B cell (primary cell): Measurements from ENCODE around the gene SMAD9. TPM values are rescaled to one million over a fixed set of nuclear protein-coding genes. Genes with fewer than 3 reads are reported as not detected.

Source experiments
- ATAC-seq: fragments of 200-7000 bp; cut with Tn5 transposase; one replicate; pipeline ENCODE4 v1.10.0; 2021; ENCODE audit warnings: low read depth, mild to moderate bottlenecking, moderate number of reproducible peaks, moderate library complexity
- CTCF ChIA-PET: fragments of 350-600 bp; sonication (Branson Sonifier 250); formaldehyde crosslinking; loops from one replicate; lab custom pipeline; 2021; ENCODE audit warnings: antibody characterized with exemption, inconsistent platforms; lab: Charles Lee
- POLR2A ChIA-PET: fragments of 350-600 bp; sonication (Branson Sonifier 250); formaldehyde crosslinking; loops from one replicate; lab custom pipeline; 2021; ENCODE audit warnings: antibody characterized with exemption; lab: Charles Lee
- DNase-seq: peaks from one replicate; pipeline ENCODE4 v3.0.0; 2013
- H2AFZ ChIP-seq: 2 replicates; pipeline ENCODE4 v1.6.1; 2012; ENCODE audit warnings: mild to moderate bottlenecking, low read depth, low read length; ENCODE audit not compliant: insufficient read depth, poor library complexity, severe bottlenecking
- H3K27ac ChIP-seq, 2 donors: 1 replicate in 1 of 2; 2 replicates in 1 of 2; pipeline ENCODE4 v1.5.1; 2012 to 2013; ENCODE audit warnings: low read length in 2 of 2, mild to moderate bottlenecking in 2 of 2, moderate library complexity in 1 of 2
- H3K27me3 ChIP-seq, 4 experiments: fragments of 200-600 bp in 1 of 4; sonication (generic) in 1 of 4; replicated peaks in 1 of 4; 1 replicate in 2 of 4; 2 replicates in 2 of 4; pipeline versions ENCODE4 v1.6.1 to v1.7.0; 2013 to 2016; ENCODE audit warnings: low read length in 3 of 4, mild to moderate bottlenecking in 2 of 4, mixed read lengths in 1 of 4, moderate library complexity in 1 of 4; ENCODE audit not compliant: insufficient read depth in 4 of 4, control insufficient read depth in 3 of 4; ENCODE audit errors: control extremely low read depth in 1 of 4
- H3K36me3 ChIP-seq, 2 experiments: replicated peaks in 1 of 2; 1 replicate in 1 of 2; 2 replicates in 1 of 2; pipeline versions ENCODE4 v1.6.1 to v1.7.1; 2013; ENCODE audit warnings: low read length in 1 of 2; ENCODE audit not compliant: insufficient read depth in 2 of 2, control insufficient read depth in 1 of 2; ENCODE audit errors: control extremely low read depth in 1 of 2, extremely low read depth in 1 of 2
- H3K4me1 ChIP-seq, 2 donors: fragments of 200-600 bp in 1 of 2; sonication (generic) in 1 of 2; 1 replicate in 1 of 2; 2 replicates in 1 of 2; pipeline versions ENCODE4 v1.5.1 to v1.6.1; 2013 to 2017; ENCODE audit warnings: low read length in 2 of 2; ENCODE audit not compliant: control insufficient read depth in 2 of 2, insufficient read depth in 2 of 2
- H3K4me2 ChIP-seq: replicated peaks from 2 replicates; pipeline ENCODE3; 2012; ENCODE audit warnings: mild to moderate bottlenecking, low read depth, low read length; ENCODE audit not compliant: poor library complexity, severe bottlenecking
- H3K4me3 ChIP-seq, 5 experiments: fragments of 200-600 bp in 1 of 5; sonication (generic) in 1 of 5; 1 replicate in 3 of 5; 2 replicates in 2 of 5; pipeline versions ENCODE4 v1.5.1 to v1.7.0; 2011 to 2016; ENCODE audit warnings: low read length in 4 of 5, mild to moderate bottlenecking in 4 of 5, low read depth in 2 of 5, control low read depth in 1 of 5, moderate library complexity in 1 of 5; ENCODE audit not compliant: insufficient read depth in 1 of 5; ENCODE audit errors: control extremely low read depth in 1 of 5, extremely low read depth in 1 of 5
- H3K79me2 ChIP-seq: fragments of 200-600 bp; sonication (generic); one replicate; pipeline ENCODE4 v1.6.0; 2016; ENCODE audit warnings: low read length; ENCODE audit not compliant: control insufficient read depth, insufficient read depth
- H3K9ac ChIP-seq: fragments of 200-600 bp; sonication (generic); 2 replicates; pipeline ENCODE4 v1.6.1; 2017; ENCODE audit warnings: mild to moderate bottlenecking, low read length, moderate library complexity
- H3K9me3 ChIP-seq, 3 donors: one replicate each; pipeline versions ENCODE4 v1.6.1 to v1.7.1; 2013; ENCODE audit warnings: low read length in 2 of 3; ENCODE audit not compliant: control insufficient read depth in 2 of 3, insufficient read depth in 1 of 3; ENCODE audit errors: control extremely low read depth in 1 of 3
- H4K20me1 ChIP-seq: 2 replicates; pipeline ENCODE4 v1.6.0; 2012; ENCODE audit warnings: mild to moderate bottlenecking, low read length; ENCODE audit not compliant: insufficient read depth, control insufficient read depth, poor library complexity, severe bottlenecking
- H3K27ac Mint-ChIP-seq: one replicate; pipeline ENCODE4 v1.8.0; 2021; ENCODE audit warnings: mixed read lengths
- H3K27me3 Mint-ChIP-seq: one replicate; pipeline ENCODE4 v1.8.0; 2021; ENCODE audit warnings: mixed read lengths
- H3K4me1 Mint-ChIP-seq: one replicate; pipeline ENCODE4 v1.8.0; 2021; ENCODE audit warnings: mixed read lengths
- H3K4me3 Mint-ChIP-seq: one replicate; pipeline ENCODE4 v1.8.0; 2021; ENCODE audit warnings: mixed read lengths
- H3K9me3 Mint-ChIP-seq: one replicate; pipeline ENCODE4 v1.8.0; 2022; ENCODE audit warnings: mixed read lengths; ENCODE audit not compliant: insufficient read depth
- CTCF ChIP-seq: fragments of 200-600 bp; IDR thresholded peaks from one replicate; pipeline ENCODE4 v1.8.0; 2022; ENCODE audit warnings: antibody characterized with exemption, mild to moderate bottlenecking
- EZH2 ChIP-seq: IDR thresholded peaks from 2 replicates; pipeline ENCODE4 v1.6.1; 2012; ENCODE audit warnings: borderline replicate concordance, low read depth, mild to moderate bottlenecking, moderate library complexity, low read length; ENCODE audit not compliant: insufficient read depth, poor library complexity, severe bottlenecking
- WGBS: methylation state at CpG from one replicate; pipeline ENCODE4 v1.1.5; 2013; ENCODE audit warnings: missing lambda C conversion rate; ENCODE audit not compliant: insufficient coverage; 5-methylcytosine and 5-hydroxymethylcytosine counted together
- intact Hi-C: fragments of 100-400 bp; cut with micrococcal nuclease; formaldehyde crosslinking; loops from one replicate; pipeline ENCODE4 v1.10.0; 2022
- polyA plus RNA-seq: library from polyadenylated mRNA; depleted of rRNA; stranded (reverse); fragments of >200 nt; gene quantifications from 2 replicates; pipeline ENCODE4 v1.2.3, GENCODE V29; 2012
- total RNA-seq, 2 donors: library from RNA; stranded (reverse); fragments of 120-200 nt in 1 of 2; gene quantifications; 1 replicate in 1 of 2; 2 replicates in 1 of 2; pipeline versions ENCODE4 v1.2.3 to v1.2.4, GENCODE V29; 2013 to 2022

Gene SMAD9
- total and polyA plus RNA-seq, 2 donors (not counting 1 experiment from before 2014, with no cell fraction given): not detected

- Mint-ChIP-seq H3K4me1 (peaks cover 1% of the 10 kb centered on the region), H3K27ac (no peak overlapping the region), H3K27me3 (peaks cover 54% of the 10 kb centered on the region), H3K9me3 (peaks cover 2% of the 10 kb centered on the region), H3K4me3 (no peak overlapping the region)
- intact Hi-C loops: no loop called here
- 94% methylated on average over 3 of the region's 7 CpGs for WGBS
- Histone ChIP-seq H3K4me3 (no peak overlapping the region), H3K4me1 (no peaks in the 10 kb centered on the region), H3K27ac (no peak overlapping the region), H3K79me2 (no peaks in the 10 kb centered on the region), H2AFZ (no peak overlapping the region), H3K9ac (no peak overlapping the region), H4K20me1 (no peaks in the 10 kb centered on the region), H3K9me3 (no peaks in the 10 kb centered on the region), H3K4me2 (no peak overlapping the region), H3K36me3 (no peaks in the 10 kb centered on the region), H3K27me3 (peaks cover 0 to 22% (median 9%) of the 10 kb centered on the region in 4 experiments)
- DNase-seq: no peak
- ATAC-seq: no peak
- TF ChIP-seq EZH2: no peak
- no peak for TF ChIP-seq CTCF
- ChIA-PET CTCF (no interaction called here), POLR2A (no interaction called here)
Measured at GRCh38 chr13:36925603-36926002, 5.6 kb upstream of the SMAD9 start.

- H3K4me1 ChIP-seq: peaks cover 4 to 5% of the 10 kb centered on the region in 2 donors
- no peaks in the 10 kb centered on the region for H3K79me2 ChIP-seq
- TF ChIP-seq EZH2 (no peak), CTCF (no peak)
- no peaks in the 10 kb centered on the region for H4K20me1 ChIP-seq
- no peaks in the 10 kb centered on the region for H3K9me3 ChIP-seq
- Mint-ChIP-seq H3K27ac (no peak overlapping the region), H3K4me3 (no peak overlapping the region), H3K4me1 (peaks cover 8% of the 10 kb centered on the region), H3K9me3 (peaks cover 2% of the 10 kb centered on the region), H3K27me3 (peaks cover 61% of the 10 kb centered on the region)
- CTCF ChIA-PET: no interaction called here
- H3K4me2 ChIP-seq: no peak overlapping the region
- POLR2A ChIA-PET: no interaction called here
- ATAC-seq (no peak), DNase-seq (no peak)
- intact Hi-C loops: no loop called here
- 80% methylated on average over 3 of the region's 3 CpGs for WGBS
- H3K27me3 ChIP-seq: peaks cover 0 to 29% (median 12%) of the 10 kb centered on the region in 4 experiments
- no peaks in the 10 kb centered on the region for H3K36me3 ChIP-seq
- no peak overlapping the region for H3K9ac ChIP-seq
- no peak overlapping the region for H3K27ac ChIP-seq
- no peak overlapping the region for H2AFZ ChIP-seq
- no peak overlapping the region for H3K4me3 ChIP-seq
Measured at GRCh38 chr13:36924001-36924400, 4.0 kb upstream of the SMAD9 start.
